PC-9 (cell line): ENCODE results near the gene MTA3. TPM values are rescaled to one million over a fixed set of nuclear protein-coding genes. Genes with fewer than 3 reads are reported as not detected.

Experiments used
- BruUV-seq: library from RNA; stranded (reverse); fragments of 400-500 nt; replicated peaks from 2 replicates; lab custom pipeline; 2021; lab: Mats Ljungman, UMichigan
- CTCF ChIA-PET: fragments of 300-600 bp; sonication (Branson Sonifier 250); formaldehyde crosslinking; loops from one replicate; lab custom pipeline; 2022; ENCODE audit warnings: antibody characterized with exemption; lab: Charles Lee
- POLR2A ChIA-PET: fragments of 300-600 bp; sonication (Branson Sonifier 250); formaldehyde crosslinking; loops from one replicate; lab custom pipeline; 2022; ENCODE audit warnings: antibody characterized with exemption; ENCODE audit not compliant: unreplicated experiment; lab: Charles Lee
- DNase-seq, 2 experiments: peaks; one replicate each; pipeline versions ENCODE4 v3.0.0 to v3.0.0-alpha.2; 2015 to 2022; ENCODE audit warnings: mixed read lengths in 1 of 2
- H2AFZ ChIP-seq: fragments of 200-600 bp; sonication (generic); 2 replicates; pipeline ENCODE4 v1.8.1; 2017; ENCODE audit warnings: antibody characterized with exemption
- H3F3A ChIP-seq: fragments of 200-600 bp; sonication (generic); 2 replicates; pipeline ENCODE4 v1.8.1; 2017; ENCODE audit warnings: antibody characterized with exemption, mild to moderate bottlenecking, low read depth; ENCODE audit not compliant: insufficient read depth
- H3K27ac ChIP-seq: fragments of 200-600 bp; sonication (generic); 2 replicates; pipeline ENCODE4 v1.6.1; 2016; ENCODE audit warnings: mixed run types
- H3K27me3 ChIP-seq: fragments of 200-600 bp; sonication (generic); 2 replicates; pipeline ENCODE4 v1.6.1; 2016; ENCODE audit warnings: low read depth, mixed run types; ENCODE audit not compliant: insufficient read depth
- H3K36me3 ChIP-seq: fragments of 200-600 bp; sonication (generic); 2 replicates; pipeline ENCODE4 v1.6.1; 2016; ENCODE audit warnings: low read depth, mixed run types
- H3K4me1 ChIP-seq: fragments of 200-600 bp; sonication (generic); replicated peaks from 2 replicates; pipeline ENCODE4 v1.6.1; 2016; ENCODE audit warnings: mixed run types; ENCODE audit not compliant: insufficient read depth
- H3K4me2 ChIP-seq: fragments of 200-600 bp; sonication (generic); 2 replicates; pipeline ENCODE4 v1.6.1; 2017; ENCODE audit warnings: mixed run types
- H3K4me3 ChIP-seq: fragments of 200-600 bp; sonication (generic); 2 replicates; pipeline ENCODE4 v1.6.1; 2016; ENCODE audit warnings: mixed run types
- H3K79me2 ChIP-seq: fragments of 200-600 bp; sonication (generic); 2 replicates; pipeline ENCODE4 v1.6.1; 2017; ENCODE audit warnings: low read depth, mixed run types
- H3K9me2 ChIP-seq: fragments of 200-600 bp; sonication (generic); 2 replicates; pipeline ENCODE4 v1.8.1; 2017; ENCODE audit warnings: mild to moderate bottlenecking; ENCODE audit not compliant: insufficient read depth
- H3K9me3 ChIP-seq: fragments of 200-600 bp; sonication (generic); 2 replicates; pipeline ENCODE4 v1.8.1; 2016; ENCODE audit warnings: low read depth; ENCODE audit not compliant: insufficient read depth
- H4K20me1 ChIP-seq: fragments of 200-600 bp; sonication (generic); 2 replicates; pipeline ENCODE4 v1.8.1; 2017; ENCODE audit not compliant: insufficient read depth
- CTCF ChIP-seq: fragments of 200-600 bp; sonication (generic); conservative IDR thresholded peaks from 2 replicates; pipeline ENCODE4 v1.6.1; 2017; ENCODE audit warnings: mixed run types, antibody characterized with exemption, mild to moderate bottlenecking, moderate library complexity
- EZH2 ChIP-seq: fragments of 200-600 bp; sonication (generic); IDR thresholded peaks from 2 replicates; pipeline ENCODE4 v1.8.0; 2017; ENCODE audit warnings: antibody characterized with exemption, low read depth
- intact Hi-C: fragments of 100-400 bp; cut with micrococcal nuclease; formaldehyde crosslinking; loops from one replicate; pipeline ENCODE4 v1.10.0; 2022; ENCODE audit not compliant: unreplicated experiment
- total RNA-seq: library from RNA; stranded (reverse); gene quantifications from 2 replicates; pipeline ENCODE4 v1.2.3, GENCODE V29; 2021

The MTA3 gene
- total RNA-seq, 1 experiment from 2014 or later: 89.8 TPM

GRCh38 chr2:42794271-42795046, 226.0 kb downstream of the MTA3 start:
- intact Hi-C loops: no loop called here
- Histone ChIP-seq H3K9me3 (no peaks in the 10 kb centered on the region), H3K27ac (no peak overlapping the region), H3K4me2 (no peak overlapping the region), H3K79me2 (no peaks in the 10 kb centered on the region), H3K4me1 (no peaks in the 10 kb centered on the region), H3K27me3 (no peaks in the 10 kb centered on the region), H3K9me2 (no peaks in the 10 kb centered on the region), H3K4me3 (no peak overlapping the region), H4K20me1 (no peaks in the 10 kb centered on the region), H3F3A (no peaks in the 10 kb centered on the region), H2AFZ (no peak overlapping the region), H3K36me3 (no peaks in the 10 kb centered on the region)
- POLR2A ChIA-PET: interaction anchor here (0.6 kb wide), 1 partner anchor 11 kb away, joined by 5 read pairs; no protein-coding TSS in a partner anchor
- no peak for DNase-seq
- CTCF ChIA-PET: interaction anchor here (0.5 to 0.6 kb wide), 2 partner anchors 177 to 182 kb away, joined by 3 read pairs; no protein-coding TSS in a partner anchor
- TF ChIP-seq CTCF (peak; percentile 40), EZH2 (no peak)
- BruUV-seq: no TSS peak

GRCh38 chr2:42795275-42795674, 226.8 kb downstream of the MTA3 start:
- no peaks in the 10 kb centered on the region for H3K36me3 ChIP-seq
- TF ChIP-seq EZH2 (no peak), CTCF (no peak)
- no peak overlapping the region for H3K4me2 ChIP-seq
- no peaks in the 10 kb centered on the region; the same call in 1 of the 2 replicates for H3K4me1 ChIP-seq
- H3K9me3 ChIP-seq: no peaks in the 10 kb centered on the region
- no peak overlapping the region for H3K27ac ChIP-seq
- no peaks in the 10 kb centered on the region for H3K9me2 ChIP-seq
- H3F3A ChIP-seq: no peaks in the 10 kb centered on the region
- ChIA-PET CTCF (no interaction called here), POLR2A (interaction anchor here (0.6 kb wide), 1 partner anchor 10 kb away, joined by 5 read pairs; no protein-coding TSS in a partner anchor)
- no TSS peak for BruUV-seq
- no peak for DNase-seq
- H3K27me3 ChIP-seq: no peaks in the 10 kb centered on the region
- H3K79me2 ChIP-seq: no peaks in the 10 kb centered on the region
- no peak overlapping the region for H2AFZ ChIP-seq
- intact Hi-C loops: no loop called here
- no peaks in the 10 kb centered on the region for H4K20me1 ChIP-seq
- no peak overlapping the region for H3K4me3 ChIP-seq

- ChIA-PET CTCF (no interaction called here), POLR2A (no interaction called here)
- no peak overlapping the region for H3K27ac ChIP-seq
- no peaks in the 10 kb centered on the region for H3F3A ChIP-seq
- H2AFZ ChIP-seq: no peak overlapping the region
- BruUV-seq: no TSS peak
- no peaks in the 10 kb centered on the region for H3K36me3 ChIP-seq
- no peaks in the 10 kb centered on the region for H3K9me3 ChIP-seq
- intact Hi-C loops: no loop called here
- no peaks in the 10 kb centered on the region for H3K27me3 ChIP-seq
- no peaks in the 10 kb centered on the region for H3K79me2 ChIP-seq
- H3K4me2 ChIP-seq: no peak overlapping the region
- H3K4me3 ChIP-seq: no peak overlapping the region
- DNase-seq: no peak
- TF ChIP-seq CTCF (no peak), EZH2 (no peak)
- no peaks in the 10 kb centered on the region for H4K20me1 ChIP-seq
- no peaks in the 10 kb centered on the region for H3K9me2 ChIP-seq
- H3K4me1 ChIP-seq: no peaks in the 10 kb centered on the region; the same call in 1 of the 2 replicates
Observed at GRCh38 chr2:42795841-42796301, 227.4 kb downstream of the MTA3 start.
